HepG2 (cell line): ENCODE measurements around the gene PPARA. TPM values are rescaled to one million over a fixed set of nuclear protein-coding genes. Genes with fewer than 3 reads are reported as not detected.

Source experiments
- CENPT ChIP-seq: sonication (generic); formaldehyde crosslinking; IDR thresholded peaks from 2 replicates; pipeline ENCODE4 v1.8.0; 2022; ENCODE audit warnings: low read depth, mild to moderate bottlenecking, moderate library complexity, missing genetic modification reagents
- MTF2 ChIP-seq: sonication (generic); formaldehyde crosslinking; IDR thresholded peaks from 2 replicates; pipeline ENCODE4 v1.5.0; 2020; ENCODE audit warnings: missing genetic modification reagents, borderline replicate concordance
- REXO4 ChIP-seq: sonication (generic); formaldehyde crosslinking; IDR thresholded peaks from 2 replicates; pipeline ENCODE4 v1.8.0; 2022; ENCODE audit warnings: missing genetic modification reagents, mild to moderate bottlenecking, borderline replicate concordance
- TBX2 ChIP-seq: sonication (generic); formaldehyde crosslinking; IDR thresholded peaks from 2 replicates; pipeline ENCODE4 v1.5.0; 2020; ENCODE audit warnings: missing genetic modification reagents, mild to moderate bottlenecking, borderline replicate concordance
- U2AF1 ChIP-seq: fragments of 200-400 bp; formaldehyde crosslinking; optimal IDR thresholded peaks from 2 replicates; pipeline ENCODE3; 2017; ENCODE audit warnings: mild to moderate bottlenecking, low read depth, low read length
- U2AF2 ChIP-seq: fragments of 200-400 bp; formaldehyde crosslinking; IDR thresholded peaks from 2 replicates; pipeline ENCODE4 v1.6.1; 2017; ENCODE audit warnings: low read depth, mild to moderate bottlenecking, low read length
- ZBTB38 ChIP-seq: sonication (generic); formaldehyde crosslinking; IDR thresholded peaks from 2 replicates; pipeline ENCODE4 v1.5.1; 2020; ENCODE audit warnings: mild to moderate bottlenecking, missing genetic modification reagents
- ZNF652 ChIP-seq: IDR thresholded peaks from 2 replicates; pipeline ENCODE4 v1.6.1; 2016; ENCODE audit warnings: low read depth, borderline replicate concordance
- polyA plus RNA-seq, 8 experiments: library from polyadenylated mRNA; depleted of rRNA in 3 of 8; stranded (reverse) in 7 of 8; unstranded in 1 of 8; fragments of >200 nt; fragmentation: Illumina TruSeq in 4 of 8; extraction: Trizol in 4 of 8; gene quantifications; 2 replicates each; pipeline versions ENCODE4 v1.2.1 to v1.2.3, GENCODE V29; 2011 to 2016; ENCODE audit warnings: low read depth in 4 of 8, missing spikeins in 1 of 8, mixed read lengths in 1 of 8; ENCODE audit not compliant: insufficient read depth in 1 of 8
- total RNA-seq, 5 experiments: library from RNA; depleted of rRNA; stranded (reverse); fragments of >200 nt; fragmentation: Illumina TruSeq; extraction: Trizol; gene quantifications; 2 replicates each; pipeline ENCODE4 v1.2.3, GENCODE V29; 2016; ENCODE audit warnings: low read depth in 1 of 5
- TF ChIP-seq, protein P1 (sequence below), 2 experiments: sonication (generic) in 1 of 2; formaldehyde crosslinking in 1 of 2; IDR thresholded peaks; 2 replicates each; pipeline versions ENCODE4 v1.6.1 to v1.9.0; 2014 to 2022; ENCODE audit warnings: antibody characterized with exemption in 1 of 2, borderline replicate concordance in 1 of 2, inconsistent platforms in 1 of 2, low read depth in 1 of 2, missing genetic modification reagents in 1 of 2
- TF ChIP-seq, protein P2 (sequence below): sonication (generic); formaldehyde crosslinking; IDR thresholded peaks from 2 replicates; pipeline ENCODE4 v1.5.0; 2020; ENCODE audit warnings: mild to moderate bottlenecking, missing genetic modification reagents
- TF ChIP-seq, protein P3 (sequence below): sonication (generic); formaldehyde crosslinking; IDR thresholded peaks from 2 replicates; pipeline ENCODE4 v1.5.1; 2020; ENCODE audit warnings: mild to moderate bottlenecking, missing genetic modification reagents, moderate library complexity
- TF ChIP-seq, protein P4 (sequence below): IDR thresholded peaks from 2 replicates; pipeline ENCODE4 v1.6.1; 2016; ENCODE audit warnings: missing genetic modification reagents, missing compliant biosample characterization

PPARA gene
- total and polyA plus RNA-seq, 2 of the 13 experiments (the other 11 are each of a cell fraction or from before 2014, with no cell fraction given): 18.2 to 24.7 TPM

DNA sequence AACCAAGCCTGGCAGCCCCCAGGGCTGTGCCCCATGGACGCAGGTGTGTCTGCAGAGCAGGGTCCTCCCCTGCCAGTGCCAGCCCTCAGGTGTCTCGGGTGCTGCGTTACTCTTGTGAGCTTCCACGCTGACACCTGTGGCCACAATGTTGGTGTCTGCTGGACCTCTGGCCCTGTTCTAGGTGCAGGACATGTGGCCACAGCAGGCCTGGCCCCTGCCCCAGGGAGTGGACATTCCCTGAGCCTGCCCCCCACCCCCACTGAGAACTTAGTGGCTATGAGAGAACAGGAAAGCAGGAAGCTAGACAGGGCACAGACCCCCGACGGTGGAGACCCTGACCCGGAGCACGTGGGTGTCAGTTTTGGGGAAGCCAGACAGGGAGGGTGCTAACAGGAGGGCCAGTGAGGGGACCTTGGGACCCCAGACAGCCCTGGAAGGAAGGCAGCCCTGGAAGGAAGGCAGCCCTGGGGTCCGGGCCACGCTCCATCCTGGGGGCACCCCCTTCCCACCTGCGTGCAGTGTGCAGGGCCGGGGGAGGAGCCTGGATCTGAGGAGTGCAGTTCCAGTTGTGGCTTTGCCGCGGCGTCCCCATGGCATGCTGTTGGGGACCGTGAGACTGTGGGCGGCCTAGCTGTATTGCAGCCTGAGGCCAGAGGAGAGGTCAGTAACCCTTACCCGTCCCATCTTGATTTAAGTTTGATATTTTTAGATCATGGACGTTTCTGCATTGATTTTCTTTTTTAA lies 43.9 kb upstream of the PPARA start (continued):
- TF ChIP-seq, protein P1, sequence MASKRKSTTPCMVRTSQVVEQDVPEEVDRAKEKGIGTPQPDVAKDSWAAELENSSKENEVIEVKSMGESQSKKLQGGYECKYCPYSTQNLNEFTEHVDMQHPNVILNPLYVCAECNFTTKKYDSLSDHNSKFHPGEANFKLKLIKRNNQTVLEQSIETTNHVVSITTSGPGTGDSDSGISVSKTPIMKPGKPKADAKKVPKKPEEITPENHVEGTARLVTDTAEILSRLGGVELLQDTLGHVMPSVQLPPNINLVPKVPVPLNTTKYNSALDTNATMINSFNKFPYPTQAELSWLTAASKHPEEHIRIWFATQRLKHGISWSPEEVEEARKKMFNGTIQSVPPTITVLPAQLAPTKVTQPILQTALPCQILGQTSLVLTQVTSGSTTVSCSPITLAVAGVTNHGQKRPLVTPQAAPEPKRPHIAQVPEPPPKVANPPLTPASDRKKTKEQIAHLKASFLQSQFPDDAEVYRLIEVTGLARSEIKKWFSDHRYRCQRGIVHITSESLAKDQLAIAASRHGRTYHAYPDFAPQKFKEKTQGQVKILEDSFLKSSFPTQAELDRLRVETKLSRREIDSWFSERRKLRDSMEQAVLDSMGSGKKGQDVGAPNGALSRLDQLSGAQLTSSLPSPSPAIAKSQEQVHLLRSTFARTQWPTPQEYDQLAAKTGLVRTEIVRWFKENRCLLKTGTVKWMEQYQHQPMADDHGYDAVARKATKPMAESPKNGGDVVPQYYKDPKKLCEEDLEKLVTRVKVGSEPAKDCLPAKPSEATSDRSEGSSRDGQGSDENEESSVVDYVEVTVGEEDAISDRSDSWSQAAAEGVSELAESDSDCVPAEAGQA (IDR thresholded peaks at IDR 0.05; ENCODE audit: low read depth): no peak
- TF ChIP-seq, protein P1 (CRISPR knock-in tag; IDR thresholded peaks at IDR 0.05; ENCODE audit: borderline replicate concordance): no peak
- TF ChIP-seq, protein P2, sequence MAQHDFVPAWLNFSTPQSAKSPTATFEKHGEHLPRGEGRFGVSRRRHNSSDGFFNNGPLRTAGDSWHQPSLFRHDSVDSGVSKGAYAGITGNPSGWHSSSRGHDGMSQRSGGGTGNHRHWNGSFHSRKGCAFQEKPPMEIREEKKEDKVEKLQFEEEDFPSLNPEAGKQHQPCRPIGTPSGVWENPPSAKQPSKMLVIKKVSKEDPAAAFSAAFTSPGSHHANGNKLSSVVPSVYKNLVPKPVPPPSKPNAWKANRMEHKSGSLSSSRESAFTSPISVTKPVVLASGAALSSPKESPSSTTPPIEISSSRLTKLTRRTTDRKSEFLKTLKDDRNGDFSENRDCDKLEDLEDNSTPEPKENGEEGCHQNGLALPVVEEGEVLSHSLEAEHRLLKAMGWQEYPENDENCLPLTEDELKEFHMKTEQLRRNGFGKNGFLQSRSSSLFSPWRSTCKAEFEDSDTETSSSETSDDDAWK (CRISPR knock-in tag): no peak
- TF ChIP-seq MTF2 (CRISPR knock-in tag): no peak
- TF ChIP-seq, protein P3, sequence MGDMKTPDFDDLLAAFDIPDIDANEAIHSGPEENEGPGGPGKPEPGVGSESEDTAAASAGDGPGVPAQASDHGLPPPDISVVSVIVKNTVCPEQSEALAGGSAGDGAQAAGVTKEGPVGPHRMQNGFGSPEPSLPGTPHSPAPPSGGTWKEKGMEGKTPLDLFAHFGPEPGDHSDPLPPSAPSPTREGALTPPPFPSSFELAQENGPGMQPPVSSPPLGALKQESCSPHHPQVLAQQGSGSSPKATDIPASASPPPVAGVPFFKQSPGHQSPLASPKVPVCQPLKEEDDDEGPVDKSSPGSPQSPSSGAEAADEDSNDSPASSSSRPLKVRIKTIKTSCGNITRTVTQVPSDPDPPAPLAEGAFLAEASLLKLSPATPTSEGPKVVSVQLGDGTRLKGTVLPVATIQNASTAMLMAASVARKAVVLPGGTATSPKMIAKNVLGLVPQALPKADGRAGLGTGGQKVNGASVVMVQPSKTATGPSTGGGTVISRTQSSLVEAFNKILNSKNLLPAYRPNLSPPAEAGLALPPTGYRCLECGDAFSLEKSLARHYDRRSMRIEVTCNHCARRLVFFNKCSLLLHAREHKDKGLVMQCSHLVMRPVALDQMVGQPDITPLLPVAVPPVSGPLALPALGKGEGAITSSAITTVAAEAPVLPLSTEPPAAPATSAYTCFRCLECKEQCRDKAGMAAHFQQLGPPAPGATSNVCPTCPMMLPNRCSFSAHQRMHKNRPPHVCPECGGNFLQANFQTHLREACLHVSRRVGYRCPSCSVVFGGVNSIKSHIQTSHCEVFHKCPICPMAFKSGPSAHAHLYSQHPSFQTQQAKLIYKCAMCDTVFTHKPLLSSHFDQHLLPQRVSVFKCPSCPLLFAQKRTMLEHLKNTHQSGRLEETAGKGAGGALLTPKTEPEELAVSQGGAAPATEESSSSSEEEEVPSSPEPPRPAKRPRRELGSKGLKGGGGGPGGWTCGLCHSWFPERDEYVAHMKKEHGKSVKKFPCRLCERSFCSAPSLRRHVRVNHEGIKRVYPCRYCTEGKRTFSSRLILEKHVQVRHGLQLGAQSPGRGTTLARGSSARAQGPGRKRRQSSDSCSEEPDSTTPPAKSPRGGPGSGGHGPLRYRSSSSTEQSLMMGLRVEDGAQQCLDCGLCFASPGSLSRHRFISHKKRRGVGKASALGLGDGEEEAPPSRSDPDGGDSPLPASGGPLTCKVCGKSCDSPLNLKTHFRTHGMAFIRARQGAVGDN (CRISPR knock-in tag): peak; percentile 75
- TF ChIP-seq U2AF2: no peak
- TF ChIP-seq TBX2 (CRISPR knock-in tag): peak; percentile 10; the same call in 1 of the 2 replicates
- no peak for TF ChIP-seq CENPT
- TF ChIP-seq U2AF1: no peak
- no peak for TF ChIP-seq REXO4 (CRISPR knock-in tag)
- TF ChIP-seq, protein P4, sequence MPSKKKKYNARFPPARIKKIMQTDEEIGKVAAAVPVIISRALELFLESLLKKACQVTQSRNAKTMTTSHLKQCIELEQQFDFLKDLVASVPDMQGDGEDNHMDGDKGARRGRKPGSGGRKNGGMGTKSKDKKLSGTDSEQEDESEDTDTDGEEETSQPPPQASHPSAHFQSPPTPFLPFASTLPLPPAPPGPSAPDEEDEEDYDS: no peak
- TF ChIP-seq ZNF652 (CRISPR knock-in tag): no peak
- no peak; the same call in 1 of the 2 replicates for TF ChIP-seq ZBTB38 (CRISPR knock-in tag)
